HG02981 (cell line): ENCODE measurements around the gene LYZL1.
"Not testable (repeated sequence)": the region's sequence is repeated elsewhere in the genome, so short reads cannot be mapped to it uniquely, and the experiment has no call there.

Experiments used
- ATAC-seq: cut with Tn5 transposase; IDR thresholded peaks from one replicate; pipeline ENCODE4 v1.9.1; 2021; ENCODE audit warnings: mild to moderate bottlenecking, moderate library complexity; ENCODE audit not compliant: unreplicated experiment

The LYZL1 gene

GRCh38 chr10:29259498-29259897 is 29.4 kb upstream of the LYZL1 start:
- no peak for ATAC-seq

GRCh38 chr10:29263506-29263905 is 25.4 kb upstream of the LYZL1 start:
- ATAC-seq, result no peak

GRCh38 chr10:29265210-29265768 is 23.6 kb upstream of the LYZL1 start:
- no peak for ATAC-seq

GRCh38 chr10:29266641-29267040 is 22.2 kb upstream of the LYZL1 start:
- ATAC-seq, result no peak

- ATAC-seq, result no peak
Measured at GRCh38 chr10:29268011-29268410, 20.9 kb upstream of the LYZL1 start.

- no peak for ATAC-seq
Measured at GRCh38 chr10:29269486-29269885, 19.4 kb upstream of the LYZL1 start.

- no peak for ATAC-seq
Measured at GRCh38 chr10:29270883-29271282, 18.0 kb upstream of the LYZL1 start.

GRCh38 chr10:29271877-29272276 is 17.0 kb upstream of the LYZL1 start:
- ATAC-seq, result no peak

- ATAC-seq, result no peak
Measured at GRCh38 chr10:29273478-29273877, 15.4 kb upstream of the LYZL1 start.

GRCh38 chr10:29276251-29276850 is 12.5 kb upstream of the LYZL1 start:
- no peak for ATAC-seq

GRCh38 chr10:29277296-29277695 is 11.6 kb upstream of the LYZL1 start:
- ATAC-seq, result no peak

GRCh38 chr10:29279779-29280487 is 8.9 kb upstream of the LYZL1 start:
- ATAC-seq, result no peak

GRCh38 chr10:29280488-29280840 is 8.4 kb upstream of the LYZL1 start:
- ATAC-seq, result no peak

- ATAC-seq, result peak; percentile 80
Measured at GRCh38 chr10:29285624-29286051, 3.2 kb upstream of the LYZL1 start.

GRCh38 chr10:29287635-29288034 is 1.2 kb upstream of the LYZL1 start:
- ATAC-seq, result no peak

GRCh38 chr10:29291561-29291960 is 2.7 kb downstream of the LYZL1 start:
- ATAC-seq, result not testable (repeated sequence)

GRCh38 chr10:29292406-29292805 is 3.5 kb downstream of the LYZL1 start:
- not testable (repeated sequence) for ATAC-seq

- no peak for ATAC-seq
Measured at GRCh38 chr10:29295813-29296212, 6.9 kb downstream of the LYZL1 start.

GRCh38 chr10:29297678-29298077 is 8.8 kb downstream of the LYZL1 start:
- ATAC-seq, result no peak

GRCh38 chr10:29301359-29301910 is 12.6 kb downstream of the LYZL1 start:
- ATAC-seq, result no peak

GRCh38 chr10:29302499-29302898 is 13.6 kb downstream of the LYZL1 start:
- ATAC-seq, result no peak
